AG04450 (cell line): ENCODE measurements around the gene RIMBP2. TPM values are rescaled to one million over a fixed set of nuclear protein-coding genes. Genes with fewer than 3 reads are reported as not detected.

ENCODE experiments used
- CTCF ChIA-PET: fragments of 300-600, 350-600 bp; formaldehyde crosslinking; extraction: SDS; loops from one replicate; lab custom pipeline; 2022; ENCODE audit warnings: antibody characterized with exemption, inconsistent platforms; lab: Charles Lee
- POLR2A ChIA-PET: fragments of 350-600 bp; formaldehyde crosslinking; extraction: SDS; loops from one replicate; lab custom pipeline; 2021; ENCODE audit warnings: antibody characterized with exemption, inconsistent platforms; lab: Yijun Ruan, JAX
- DNase-seq: peaks from one replicate; pipeline ENCODE4 v3.0.0-alpha.2; 2011; ENCODE audit warnings: low read depth, low spot score
- H3K27ac ChIP-seq: one replicate; pipeline ENCODE4 v1.5.1; 2012; ENCODE audit warnings: low read depth, low read length, control low read depth
- H3K27me3 ChIP-seq: one replicate; pipeline ENCODE4 v1.6.0; 2012; ENCODE audit warnings: low read length; ENCODE audit not compliant: control insufficient read depth, insufficient read depth
- H3K4me3 ChIP-seq: 2 replicates; pipeline ENCODE4 v1.5.1; 2011; ENCODE audit warnings: mild to moderate bottlenecking, low read depth, low read length, control low read depth
- H3K9me3 ChIP-seq: 2 replicates; pipeline ENCODE4 v1.5.1; 2012; ENCODE audit warnings: low read length; ENCODE audit not compliant: control insufficient read depth, insufficient read depth
- CTCF ChIP-seq: IDR thresholded peaks from 2 replicates; pipeline ENCODE4 v1.5.1; 2011; ENCODE audit warnings: low read depth, low read length, control low read depth, inconsistent platforms
- polyA plus RNA-seq: library from polyadenylated mRNA; depleted of rRNA; stranded (reverse); fragments of >200 nt; gene quantifications from 2 replicates; pipeline ENCODE4 v1.2.3, GENCODE V29; 2011

The RIMBP2 gene
- polyA plus RNA-seq, 1 experiment: not detected

- Histone ChIP-seq H3K27me3 (no peaks in the 10 kb centered on the region), H3K4me3 (no peak overlapping the region), H3K9me3 (peaks cover 33% of the 10 kb centered on the region), H3K27ac (no peak overlapping the region)
- no peak for DNase-seq
- ChIA-PET CTCF (no interaction called here), POLR2A (no interaction called here)
- no peak for TF ChIP-seq CTCF
These were observed 21.6 kb upstream of the RIMBP2 start for GRCh38 chr12:130737731-130738130.

- no peak for TF ChIP-seq CTCF
These were observed 13.2 kb upstream of the RIMBP2 start for GRCh38 chr12:130729344-130729743.

GRCh38 chr12:130728158-130729058, 12.3 kb upstream of the RIMBP2 start:
- ChIA-PET CTCF (no interaction called here), POLR2A (no interaction called here)
- no peak for DNase-seq
- no peak for TF ChIP-seq CTCF
- Histone ChIP-seq H3K4me3 (no peak overlapping the region), H3K27ac (no peak overlapping the region), H3K27me3 (no peaks in the 10 kb centered on the region), H3K9me3 (peaks cover 36% of the 10 kb centered on the region)

More at GRCh38 chr12:130729344-130729743, 13.2 kb upstream of the RIMBP2 start:
- no peak for DNase-seq
- peaks cover 40% of the 10 kb centered on the region for H3K9me3 ChIP-seq
- no peak overlapping the region for H3K4me3 ChIP-seq
- no peaks in the 10 kb centered on the region for H3K27me3 ChIP-seq
- CTCF ChIA-PET: no interaction called here
- POLR2A ChIA-PET: no interaction called here
- no peak overlapping the region for H3K27ac ChIP-seq

GRCh38 chr12:130719263-130719859, 3.3 kb upstream of the RIMBP2 start:
- no peaks in the 10 kb centered on the region for H3K27me3 ChIP-seq
- CTCF ChIA-PET: no interaction called here
- no peak for TF ChIP-seq CTCF
- no peak overlapping the region for H3K27ac ChIP-seq
- peaks cover 17% of the 10 kb centered on the region for H3K9me3 ChIP-seq
- POLR2A ChIA-PET: interaction anchor here (0.6 kb wide), 1 partner anchor 177 kb away, joined by 3 read pairs; no protein-coding TSS in a partner anchor
- no peak overlapping the region for H3K4me3 ChIP-seq
- DNase-seq: no peak

GRCh38 chr12:130717752-130718151, 1.7 kb upstream of the RIMBP2 start:
- CTCF ChIA-PET: no interaction called here
- DNase-seq: no peak
- H3K9me3 ChIP-seq: peaks cover 21% of the 10 kb centered on the region
- H3K27me3 ChIP-seq: no peaks in the 10 kb centered on the region
- H3K4me3 ChIP-seq: no peak overlapping the region
- POLR2A ChIA-PET: no interaction called here
- H3K27ac ChIP-seq: no peak overlapping the region
- TF ChIP-seq CTCF: no peak
